ENCODE measurements around the gene ENTPD5.

GRCh38 chr14:73909681-73910080 lies 109.4 kb downstream of the ENTPD5 start:
- no peak for TF ChIP-seq POLR2A (IDR thresholded peaks at IDR 0.05)
- TF ChIP-seq EP300 (IDR thresholded peaks at IDR 0.05), result no peak

Data from stomach (tissue), 4 donors.